ENCODE results near the gene SPINDOC. TPM values are rescaled to one million over a fixed set of nuclear protein-coding genes. Genes with fewer than 3 reads are reported as not detected.
A peak's percentile ranks its signal among the peaks of the same experiment; 100 is the strongest.

SPINDOC gene
- total RNA-seq, 2 donors from 2014 or later, result 96.1 to 103 TPM

- H3K27me3 ChIP-seq (ENCODE audit: control insufficient read depth, insufficient read depth, low read length, poor library complexity, severe bottlenecking), result no peaks in the 10 kb centered on the region
- peak overlapping the region; percentile 74 for H3K27ac Mint-ChIP-seq
- peak; percentile 72 for DNase-seq
- H3K9me3 ChIP-seq (ENCODE audit: control insufficient read depth, low read length), result no peaks in the 10 kb centered on the region
- H3K9me3 Mint-ChIP-seq, result no peaks in the 10 kb centered on the region
- H3K36me3 ChIP-seq (ENCODE audit: control insufficient read depth, insufficient read depth, low read length), result peaks cover 26% of the 10 kb centered on the region
- no peak overlapping the region for H3K27ac ChIP-seq (ENCODE audit: low read depth, low read length)
- no peaks in the 10 kb centered on the region for H3K27me3 Mint-ChIP-seq (ENCODE audit: insufficient read depth)
- WGBS, 2 experiments (ENCODE audit: insufficient coverage in 1 of 2, insufficient read length in 1 of 2), result 88% methylated on average over 3 of the region's 3 CpGs
- peaks cover 27% of the 10 kb centered on the region for H3K36me3 Mint-ChIP-seq (ENCODE audit: low read depth)
- H3K9ac ChIP-seq (ENCODE audit: extremely low read depth, low read length, poor library complexity, severe bottlenecking), result no peak overlapping the region
- H3K4me3 Mint-ChIP-seq, result no peak overlapping the region
- no peak for TF ChIP-seq CTCF (conservative IDR thresholded peaks at IDR 0.05)
- H3K4me3 ChIP-seq (ENCODE audit: low read length), result no peak overlapping the region
- peaks cover 5% of the 10 kb centered on the region for H3K4me1 ChIP-seq (ENCODE audit: control insufficient read depth, insufficient read depth, low read length)
- peaks cover 38% of the 10 kb centered on the region for H3K4me1 Mint-ChIP-seq
These were observed 34.1 kb downstream of the SPINDOC start for GRCh38 chr11:63847363-63847762.

- H3K4me1 Mint-ChIP-seq, result peaks cover 24% of the 10 kb centered on the region
- peaks cover 34% of the 10 kb centered on the region for H3K36me3 Mint-ChIP-seq (ENCODE audit: low read depth)
- H3K9ac ChIP-seq (ENCODE audit: extremely low read depth, low read length, poor library complexity, severe bottlenecking), result no peak overlapping the region
- H3K9me3 ChIP-seq (ENCODE audit: control insufficient read depth, low read length), result no peaks in the 10 kb centered on the region
- WGBS, 2 experiments (ENCODE audit: insufficient coverage in 1 of 2, insufficient read length in 1 of 2), result 90 to 100% methylated on average over 1 to 2 of the region's 2 CpGs
- peaks cover 26% of the 10 kb centered on the region for H3K36me3 ChIP-seq (ENCODE audit: control insufficient read depth, insufficient read depth, low read length)
- no peaks in the 10 kb centered on the region for H3K4me1 ChIP-seq (ENCODE audit: control insufficient read depth, insufficient read depth, low read length)
- no peak overlapping the region for H3K4me3 Mint-ChIP-seq
- no peaks in the 10 kb centered on the region for H3K9me3 Mint-ChIP-seq
- no peaks in the 10 kb centered on the region for H3K27me3 Mint-ChIP-seq (ENCODE audit: insufficient read depth)
- no peak for DNase-seq
- no peak overlapping the region for H3K27ac ChIP-seq (ENCODE audit: low read depth, low read length)
- TF ChIP-seq CTCF (conservative IDR thresholded peaks at IDR 0.05), result no peak
- no peak overlapping the region for H3K27ac Mint-ChIP-seq
- no peaks in the 10 kb centered on the region for H3K27me3 ChIP-seq (ENCODE audit: control insufficient read depth, insufficient read depth, low read length, poor library complexity, severe bottlenecking)
- H3K4me3 ChIP-seq (ENCODE audit: low read length), result no peak overlapping the region
These were observed 36.4 kb downstream of the SPINDOC start for GRCh38 chr11:63849691-63850090.

GRCh38 chr11:63850920-63851319, 37.7 kb downstream of the SPINDOC start:
- 93 to 95% methylated on average over 5 of the region's 5 CpGs for WGBS, 2 experiments (ENCODE audit: insufficient coverage in 1 of 2, insufficient read length in 1 of 2)
- peaks cover 15% of the 10 kb centered on the region for H3K4me1 Mint-ChIP-seq
- TF ChIP-seq CTCF (conservative IDR thresholded peaks at IDR 0.05), result no peak

More at GRCh38 chr11:63850920-63851319, 37.7 kb downstream of the SPINDOC start:
- no peak overlapping the region for H3K9ac ChIP-seq (ENCODE audit: extremely low read depth, low read length, poor library complexity, severe bottlenecking)
- H3K27ac ChIP-seq (ENCODE audit: low read depth, low read length), result no peak overlapping the region
- Mint-ChIP-seq H3K27me3 (ENCODE audit: insufficient read depth) (no peaks in the 10 kb centered on the region), H3K9me3 (no peaks in the 10 kb centered on the region), H3K27ac (no peak overlapping the region), H3K4me3 (no peak overlapping the region), H3K36me3 (ENCODE audit: low read depth) (peaks cover 42% of the 10 kb centered on the region)
- no peaks in the 10 kb centered on the region for H3K4me1 ChIP-seq (ENCODE audit: control insufficient read depth, insufficient read depth, low read length)
- DNase-seq, result no peak
- no peaks in the 10 kb centered on the region for H3K9me3 ChIP-seq (ENCODE audit: control insufficient read depth, low read length)
- H3K36me3 ChIP-seq (ENCODE audit: control insufficient read depth, insufficient read depth, low read length), result peaks cover 33% of the 10 kb centered on the region
- no peaks in the 10 kb centered on the region for H3K27me3 ChIP-seq (ENCODE audit: control insufficient read depth, insufficient read depth, low read length, poor library complexity, severe bottlenecking)
- H3K4me3 ChIP-seq (ENCODE audit: low read length), result no peak overlapping the region
